Erythroblast (primary cell): ENCODE measurements around the gene CFAP221.

ENCODE experiments used
- GATA1 ChIP-seq: IDR thresholded peaks from 2 replicates; pipeline ENCODE4 v1.6.1; 2011; ENCODE audit warnings: low read depth, mild to moderate bottlenecking, control low read depth, low read length, moderate library complexity
- POLR2A ChIP-seq: IDR thresholded peaks from 2 replicates; pipeline ENCODE4 v1.6.1; 2011; ENCODE audit warnings: mild to moderate bottlenecking, low read length

DNA sequence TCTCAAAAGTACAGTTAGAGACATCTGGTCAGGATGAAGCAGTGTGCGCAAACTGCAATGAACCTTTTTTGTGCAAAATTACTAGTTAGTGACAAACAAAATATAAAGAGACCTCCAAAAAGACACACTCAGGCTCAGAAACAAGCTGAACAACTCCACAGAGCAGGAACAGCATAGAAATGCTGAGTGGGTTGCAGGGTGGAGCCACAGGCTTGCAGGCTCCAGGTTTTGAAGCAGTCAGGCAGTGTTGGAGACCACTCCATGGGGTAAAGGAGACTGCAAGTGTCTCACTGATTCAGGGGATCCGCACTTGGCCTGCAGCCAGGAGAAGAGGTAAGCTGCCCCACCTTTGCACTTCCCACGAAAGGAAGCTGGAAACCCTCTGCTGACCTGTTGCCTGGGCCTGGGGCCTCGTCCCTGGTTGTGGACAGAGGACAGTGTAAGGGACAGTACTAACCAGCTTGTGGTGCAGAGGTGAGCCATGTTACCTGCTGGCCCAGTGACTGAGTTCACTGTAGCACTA lies 36.4 kb downstream of the CFAP221 start:
- TF ChIP-seq POLR2A, result no peak
- no peak for TF ChIP-seq GATA1
